Muscle layer of duodenum (tissue), 2 donors: ENCODE results near the gene BRD4.

Experiments
- H3K27ac ChIP-seq: one replicate; pipeline ENCODE4 v1.7.0; 2013; ENCODE audit warnings: mild to moderate bottlenecking, low read length
- H3K27me3 ChIP-seq: one replicate; pipeline ENCODE4 v1.7.0; 2013; ENCODE audit warnings: low read depth, mild to moderate bottlenecking, control low read depth, low read length
- H3K36me3 ChIP-seq, 2 donors: one replicate each; pipeline ENCODE4 v1.7.0; 2013; ENCODE audit warnings: low read length in 2 of 2, control low read depth in 1 of 2, mild to moderate bottlenecking in 1 of 2; ENCODE audit not compliant: insufficient read depth in 2 of 2, control insufficient read depth in 1 of 2
- H3K4me1 ChIP-seq, 2 donors: one replicate each; pipeline ENCODE4 v1.7.0; 2013; ENCODE audit warnings: low read length in 2 of 2, mild to moderate bottlenecking in 2 of 2, control low read depth in 1 of 2, moderate library complexity in 1 of 2; ENCODE audit not compliant: insufficient read depth in 2 of 2, control insufficient read depth in 1 of 2
- H3K4me3 ChIP-seq, 2 donors: one replicate each; pipeline ENCODE4 v1.7.0; 2013; ENCODE audit warnings: low read length in 2 of 2, low read depth in 1 of 2, mild to moderate bottlenecking in 1 of 2
- H3K9me3 ChIP-seq, 2 donors: one replicate each; pipeline ENCODE4 v1.7.0; 2013; ENCODE audit warnings: low read length in 2 of 2, control low read depth in 1 of 2, mild to moderate bottlenecking in 1 of 2; ENCODE audit not compliant: control insufficient read depth in 1 of 2
- donor health status: healthy.

The BRD4 gene

GRCh38 chr19:15231271-15231670, 101.1 kb downstream of the BRD4 start:
- no peak overlapping the region for H3K27ac ChIP-seq
- peaks cover 4 to 9% of the 10 kb centered on the region in 2 donors for H3K36me3 ChIP-seq
- peaks cover 0 to 14% of the 10 kb centered on the region in 2 donors for H3K4me1 ChIP-seq
- H3K4me3 ChIP-seq, result no peak overlapping the region
- no peaks in the 10 kb centered on the region for H3K9me3 ChIP-seq
- H3K27me3 ChIP-seq, result peaks cover 10% of the 10 kb centered on the region

GRCh38 chr19:15227261-15227660, 105.1 kb downstream of the BRD4 start:
- H3K4me3 ChIP-seq, result no peak overlapping the region
- peaks cover 8% of the 10 kb centered on the region for H3K27me3 ChIP-seq
- no peak overlapping the region for H3K27ac ChIP-seq
- H3K4me1 ChIP-seq, result peaks cover 0 to 24% of the 10 kb centered on the region in 2 donors
- H3K36me3 ChIP-seq, result no peaks in the 10 kb centered on the region
- no peaks in the 10 kb centered on the region for H3K9me3 ChIP-seq

- no peaks in the 10 kb centered on the region for H3K9me3 ChIP-seq
- H3K27ac ChIP-seq, result no peak overlapping the region
- H3K4me1 ChIP-seq, result peaks cover 0 to 15% of the 10 kb centered on the region in 2 donors
- no peak overlapping the region for H3K4me3 ChIP-seq
- no peaks in the 10 kb centered on the region for H3K27me3 ChIP-seq
- H3K36me3 ChIP-seq, result no peaks in the 10 kb centered on the region
These were observed 106.6 kb downstream of the BRD4 start for GRCh38 chr19:15225760-15226159.

GRCh38 chr19:15223649-15224361, 108.5 kb downstream of the BRD4 start:
- H3K27ac ChIP-seq, result no peak overlapping the region
- no peaks in the 10 kb centered on the region for H3K9me3 ChIP-seq
- peak overlapping the region; percentile 39 to 81 for H3K4me3 ChIP-seq
- peaks cover 0 to 15% of the 10 kb centered on the region in 2 donors for H3K4me1 ChIP-seq
- no peaks in the 10 kb centered on the region for H3K27me3 ChIP-seq
- H3K36me3 ChIP-seq, result no peaks in the 10 kb centered on the region

GRCh38 chr19:15222738-15223648, 109.3 kb downstream of the BRD4 start:
- H3K36me3 ChIP-seq, result no peaks in the 10 kb centered on the region
- H3K27ac ChIP-seq, result no peak overlapping the region
- no peaks in the 10 kb centered on the region for H3K27me3 ChIP-seq
- H3K4me3 ChIP-seq, result peak overlapping the region; percentile 42 to 81
- H3K9me3 ChIP-seq, result no peaks in the 10 kb centered on the region
- peaks cover 0 to 15% of the 10 kb centered on the region in 2 donors for H3K4me1 ChIP-seq

- Histone ChIP-seq H3K4me3 (no peak overlapping the region), H3K4me1 (peaks cover 0 to 15% of the 10 kb centered on the region in 2 donors), H3K36me3 (no peaks in the 10 kb centered on the region), H3K27ac (no peak overlapping the region), H3K27me3 (no peaks in the 10 kb centered on the region), H3K9me3 (no peaks in the 10 kb centered on the region)
These were observed 111.5 kb downstream of the BRD4 start for GRCh38 chr19:15220833-15221232.

- H3K27me3 ChIP-seq, result no peaks in the 10 kb centered on the region
- H3K4me3 ChIP-seq, result no peak overlapping the region
- H3K36me3 ChIP-seq, result no peaks in the 10 kb centered on the region
- H3K27ac ChIP-seq, result no peak overlapping the region
- H3K4me1 ChIP-seq, result peaks cover 0 to 9% of the 10 kb centered on the region in 2 donors
- no peaks in the 10 kb centered on the region for H3K9me3 ChIP-seq
These were observed 113.8 kb downstream of the BRD4 start for GRCh38 chr19:15218501-15218900.

- Histone ChIP-seq H3K27ac (no peak overlapping the region), H3K36me3 (no peaks in the 10 kb centered on the region), H3K4me1 (no peaks in the 10 kb centered on the region), H3K27me3 (no peaks in the 10 kb centered on the region), H3K9me3 (no peaks in the 10 kb centered on the region), H3K4me3 (no peak overlapping the region)
These were observed 116.0 kb downstream of the BRD4 start for GRCh38 chr19:15216363-15216762.

GRCh38 chr19:15213715-15214381, 118.5 kb downstream of the BRD4 start:
- Histone ChIP-seq H3K27me3 (no peaks in the 10 kb centered on the region), H3K9me3 (no peaks in the 10 kb centered on the region), H3K27ac (no peak overlapping the region), H3K4me3 (no peak overlapping the region), H3K4me1 (no peaks in the 10 kb centered on the region), H3K36me3 (no peaks in the 10 kb centered on the region)

- Histone ChIP-seq H3K4me1 (no peaks in the 10 kb centered on the region), H3K27ac (no peak overlapping the region), H3K9me3 (no peaks in the 10 kb centered on the region), H3K27me3 (no peaks in the 10 kb centered on the region), H3K36me3 (no peaks in the 10 kb centered on the region), H3K4me3 (no peak overlapping the region)
These were observed 119.6 kb downstream of the BRD4 start for GRCh38 chr19:15212711-15213110.

GRCh38 chr19:15210323-15210781, 122.0 kb downstream of the BRD4 start:
- Histone ChIP-seq H3K36me3 (no peaks in the 10 kb centered on the region), H3K9me3 (no peaks in the 10 kb centered on the region), H3K4me1 (no peaks in the 10 kb centered on the region), H3K27ac (no peak overlapping the region), H3K27me3 (no peaks in the 10 kb centered on the region), H3K4me3 (no peak overlapping the region)
